GM23248 (cell line): Measurements from ENCODE around the gene NFATC2.

ENCODE experiments used
- EZH2 ChIP-seq: fragments of 200-600 bp; sonication (generic); IDR thresholded peaks from 2 replicates; pipeline ENCODE4 v1.6.1; 2018; ENCODE audit warnings: antibody characterized with exemption, mild to moderate bottlenecking; ENCODE audit not compliant: insufficient read depth, poor library complexity, severe bottlenecking
- EZH2phosphoT487 ChIP-seq: fragments of 200-600 bp; sonication (generic); IDR thresholded peaks from 2 replicates; pipeline ENCODE4 v1.6.1; 2018; ENCODE audit warnings: antibody characterized with exemption, moderate library complexity, mild to moderate bottlenecking, low read depth; ENCODE audit not compliant: insufficient read depth

DNA sequence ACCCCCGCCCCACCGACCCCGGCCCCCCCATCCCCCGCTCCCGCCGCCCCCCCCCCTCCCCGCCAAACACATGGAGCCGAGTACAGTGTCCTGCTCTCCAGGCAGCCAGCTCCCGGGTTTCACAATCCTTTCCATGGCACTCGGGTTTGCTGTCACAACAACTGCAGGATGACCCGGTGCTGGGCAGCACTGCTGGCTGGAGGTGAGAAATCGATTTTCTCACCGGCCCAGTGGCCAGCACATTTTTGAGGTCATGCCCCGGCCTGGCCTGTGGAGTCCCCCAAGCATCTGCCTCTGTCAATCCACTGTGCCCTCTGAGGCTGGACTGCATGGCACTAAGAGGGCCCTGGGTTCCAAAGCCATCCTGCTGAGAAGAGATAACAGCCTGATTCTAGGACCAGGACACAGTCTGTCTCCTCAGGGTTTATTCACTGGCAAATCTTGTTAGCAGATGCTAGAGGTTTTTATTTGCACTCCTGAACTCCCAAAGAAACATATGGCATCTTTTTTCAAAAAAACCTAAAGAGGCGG, 129.5 kb downstream of the NFATC2 start:
- TF ChIP-seq EZH2: no peak
- TF ChIP-seq EZH2phosphoT487: no peak
